ENCODE results near the gene GNGT2. TPM values are rescaled to one million over a fixed set of nuclear protein-coding genes. Genes with fewer than 3 reads are reported as not detected.

The GNGT2 gene
- polyA plus RNA-seq, 3 donors: 16.0 to 25.1 (median 16.7) TPM

- Histone ChIP-seq H3K4me1 (ENCODE audit: control insufficient read depth in 1 of 2, insufficient read depth in 2 of 2, low read length in 2 of 2) (peaks cover 82 to 91% of the 10 kb centered on the region in 2 donors), H3K9me3 (replicated peaks in 1 of 2; ENCODE audit: control insufficient read depth in 1 of 2, insufficient read depth in 1 of 2, low read length in 2 of 2) (no peaks in the 10 kb centered on the region), H4K20me1 (ENCODE audit: insufficient read depth, low read length) (peaks cover 8% of the 10 kb centered on the region), H3K27me3 (ENCODE audit: control insufficient read depth in 2 of 2, insufficient read depth in 2 of 2, low read length in 2 of 2) (no peaks in the 10 kb centered on the region), H3K27ac (ENCODE audit: low read depth in 1 of 2, low read length in 2 of 2) (peak overlapping the region; percentile 97 to 99), H3K79me2 (ENCODE audit: insufficient read depth, low read length) (peaks cover 23% of the 10 kb centered on the region), H2AFZ (ENCODE audit: insufficient read depth, low read depth, low read length, poor library complexity, severe bottlenecking) (no peak overlapping the region), H3K4me2 (replicated peaks; ENCODE audit: extremely low read depth, low read length, poor library complexity, severe bottlenecking) (peak overlapping the region; percentile 67), H3K4me3 (replicated peaks in 1 of 3; ENCODE audit: low read depth in 2 of 3, low read length in 3 of 3) (peak overlapping the region in 2 of 3 experiments; percentile 6 to 72), H3K36me3 (replicated peaks in 1 of 2; ENCODE audit: control insufficient read depth in 1 of 2, insufficient read depth in 2 of 2, low read length in 2 of 2) (peaks cover 13 to 20% of the 10 kb centered on the region in 2 donors), H3K9ac (ENCODE audit: insufficient read depth, low read length, poor library complexity, severe bottlenecking) (peak overlapping the region; percentile 79)
- intact Hi-C loops (cut with micrococcal nuclease): loop anchor here in 1 of 2 donors (2.0 kb wide), 1 partner anchor 25 kb away; no protein-coding TSS in a partner anchor
- Mint-ChIP-seq H3K36me3 (peaks cover 33 to 52% of the 10 kb centered on the region in 2 donors), H3K27ac (peak overlapping the region; percentile 99 to 100 (median 99)), H3K4me1 (peaks cover 83% of the 10 kb centered on the region), H3K9me3 (peaks cover 0 to 5% (median 0%) of the 10 kb centered on the region in 7 donors), H3K4me3 (peak overlapping the region; percentile 67 to 90), H3K27me3 (ENCODE audit: low read depth in 3 of 3) (peaks cover 4 to 11% (median 6%) of the 10 kb centered on the region in 3 donors)
- TF ChIP-seq, protein P1, sequence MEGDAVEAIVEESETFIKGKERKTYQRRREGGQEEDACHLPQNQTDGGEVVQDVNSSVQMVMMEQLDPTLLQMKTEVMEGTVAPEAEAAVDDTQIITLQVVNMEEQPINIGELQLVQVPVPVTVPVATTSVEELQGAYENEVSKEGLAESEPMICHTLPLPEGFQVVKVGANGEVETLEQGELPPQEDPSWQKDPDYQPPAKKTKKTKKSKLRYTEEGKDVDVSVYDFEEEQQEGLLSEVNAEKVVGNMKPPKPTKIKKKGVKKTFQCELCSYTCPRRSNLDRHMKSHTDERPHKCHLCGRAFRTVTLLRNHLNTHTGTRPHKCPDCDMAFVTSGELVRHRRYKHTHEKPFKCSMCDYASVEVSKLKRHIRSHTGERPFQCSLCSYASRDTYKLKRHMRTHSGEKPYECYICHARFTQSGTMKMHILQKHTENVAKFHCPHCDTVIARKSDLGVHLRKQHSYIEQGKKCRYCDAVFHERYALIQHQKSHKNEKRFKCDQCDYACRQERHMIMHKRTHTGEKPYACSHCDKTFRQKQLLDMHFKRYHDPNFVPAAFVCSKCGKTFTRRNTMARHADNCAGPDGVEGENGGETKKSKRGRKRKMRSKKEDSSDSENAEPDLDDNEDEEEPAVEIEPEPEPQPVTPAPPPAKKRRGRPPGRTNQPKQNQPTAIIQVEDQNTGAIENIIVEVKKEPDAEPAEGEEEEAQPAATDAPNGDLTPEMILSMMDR (IDR thresholded peaks at IDR 0.05): no peak
- 50% methylated on average over 4 of the region's 17 CpGs for WGBS (ENCODE audit: insufficient coverage)
- DNase-seq: peak; percentile 94 to 96 (median 94)
These were observed 7.5 kb upstream of the GNGT2 start for GRCh38 chr17:49217651-49218413.

GRCh38 chr17:49216953-49217650 lies 6.7 kb upstream of the GNGT2 start:
- DNase-seq: peak; percentile 74 to 85 (median 75)
- Mint-ChIP-seq H3K27ac (peak overlapping the region; percentile 95 to 100 (median 99)), H3K4me1 (peaks cover 83% of the 10 kb centered on the region), H3K4me3 (peak overlapping the region; percentile 52 to 79), H3K9me3 (peaks cover 0 to 2% (median 0%) of the 10 kb centered on the region in 7 donors), H3K27me3 (ENCODE audit: low read depth in 3 of 3) (peaks cover 2 to 5% (median 3%) of the 10 kb centered on the region in 3 donors), H3K36me3 (peaks cover 27 to 47% of the 10 kb centered on the region in 2 donors)
- Histone ChIP-seq H3K36me3 (replicated peaks in 1 of 2; ENCODE audit: control insufficient read depth in 1 of 2, insufficient read depth in 2 of 2, low read length in 2 of 2) (peaks cover 6 to 13% of the 10 kb centered on the region in 2 donors), H3K4me3 (replicated peaks in 1 of 3; ENCODE audit: low read depth in 2 of 3, low read length in 3 of 3) (peak overlapping the region in 1 of 3 experiments; percentile 72), H3K27ac (ENCODE audit: low read depth in 1 of 2, low read length in 2 of 2) (peak overlapping the region; percentile 97 to 99), H2AFZ (ENCODE audit: insufficient read depth, low read depth, low read length, poor library complexity, severe bottlenecking) (no peak overlapping the region), H3K9ac (ENCODE audit: insufficient read depth, low read length, poor library complexity, severe bottlenecking) (peak overlapping the region; percentile 79), H4K20me1 (ENCODE audit: insufficient read depth, low read length) (peaks cover 15% of the 10 kb centered on the region), H3K4me2 (replicated peaks; ENCODE audit: extremely low read depth, low read length, poor library complexity, severe bottlenecking) (peak overlapping the region; percentile 67), H3K4me1 (ENCODE audit: control insufficient read depth in 1 of 2, insufficient read depth in 2 of 2, low read length in 2 of 2) (peaks cover 84 to 91% of the 10 kb centered on the region in 2 donors), H3K79me2 (ENCODE audit: insufficient read depth, low read length) (peaks cover 31% of the 10 kb centered on the region), H3K27me3 (ENCODE audit: control insufficient read depth in 2 of 2, insufficient read depth in 2 of 2, low read length in 2 of 2) (no peaks in the 10 kb centered on the region), H3K9me3 (replicated peaks in 1 of 2; ENCODE audit: control insufficient read depth in 1 of 2, insufficient read depth in 1 of 2, low read length in 2 of 2) (no peaks in the 10 kb centered on the region)
- intact Hi-C loops (cut with micrococcal nuclease): no loop called here
- TF ChIP-seq, protein P1 (IDR thresholded peaks at IDR 0.05): no peak
- 100% methylated on average over 1 of the region's 11 CpGs for WGBS (ENCODE audit: insufficient coverage)
